Neural cell (in vitro differentiated cells): ENCODE data around the gene CLDN20. TPM values are rescaled to one million over a fixed set of nuclear protein-coding genes. Genes with fewer than 3 reads are reported as not detected.

Experiments used
- H2AFZ ChIP-seq: fragments of 200-600, 300-800 bp; sonication (generic), shearing (Covaris generic); 2 replicates; pipeline ENCODE4 v1.6.0; 2014; ENCODE audit warnings: low read depth, mild to moderate bottlenecking, antibody characterized with exemption, low read length, moderate library complexity
- H3F3A ChIP-seq: fragments of 200-600 bp; shearing (Covaris generic); 2 replicates; pipeline ENCODE4 v1.6.1; 2016; ENCODE audit warnings: mild to moderate bottlenecking, moderate library complexity, mixed read lengths, antibody characterized with exemption, low read length; ENCODE audit not compliant: insufficient read depth, poor library complexity, severe bottlenecking
- H3K27ac ChIP-seq: fragments of 200-600, 300-800 bp; sonication (generic), shearing (Covaris generic); 2 replicates; pipeline ENCODE4 v1.5.1; 2014; ENCODE audit warnings: mild to moderate bottlenecking, low read length, moderate library complexity
- H3K27me3 ChIP-seq: fragments of 300-800, 200-600 bp; sonication (generic), shearing (Covaris generic); 2 replicates; pipeline ENCODE4 v1.6.0; 2014; ENCODE audit warnings: mild to moderate bottlenecking, low read depth, low read length, moderate library complexity; ENCODE audit not compliant: insufficient read depth
- H3K36me3 ChIP-seq: fragments of 300-800, 200-600 bp; sonication (generic), shearing (Covaris generic); 2 replicates; pipeline ENCODE4 v1.5.1; 2014; ENCODE audit warnings: mild to moderate bottlenecking, antibody characterized with exemption, low read length, moderate library complexity; ENCODE audit not compliant: insufficient read depth
- H3K4me2 ChIP-seq: fragments of 300-800, 200-600 bp; sonication (generic), shearing (Covaris generic); 2 replicates; pipeline ENCODE4 v1.6.0; 2014; ENCODE audit warnings: mild to moderate bottlenecking, low read length
- H3K4me3 ChIP-seq: fragments of 300-800, 200-600 bp; sonication (generic), shearing (Covaris generic); 2 replicates; pipeline ENCODE4 v1.5.1; 2014; ENCODE audit warnings: mild to moderate bottlenecking, low read length, moderate library complexity
- H3K79me2 ChIP-seq: fragments of 200-600 bp; shearing (Covaris generic); replicated peaks from 2 replicates; pipeline ENCODE4 v1.6.0; 2014; ENCODE audit warnings: mild to moderate bottlenecking, low read length, moderate library complexity; ENCODE audit not compliant: insufficient read depth
- H3K9ac ChIP-seq: fragments of 300-800, 200-600 bp; sonication (generic), shearing (Covaris generic); 2 replicates; pipeline ENCODE4 v1.6.1; 2016; ENCODE audit warnings: mild to moderate bottlenecking, low read length, mixed read lengths
- H3K9me2 ChIP-seq: fragments of 200-600 bp; shearing (Covaris generic); 2 replicates; pipeline ENCODE4 v1.6.1; 2016; ENCODE audit warnings: mild to moderate bottlenecking, low read length, mixed read lengths; ENCODE audit not compliant: insufficient read depth
- H3K9me3 ChIP-seq: fragments of 200-600, 300-800 bp; sonication (generic), shearing (Covaris generic); 2 replicates; pipeline ENCODE4 v1.6.1; 2016; ENCODE audit warnings: mild to moderate bottlenecking, mixed run types, low read length, moderate library complexity, mixed read lengths
- H4K20me1 ChIP-seq: fragments of 200-600 bp; shearing (Covaris generic); 2 replicates; pipeline ENCODE4 v1.6.1; 2016; ENCODE audit warnings: mild to moderate bottlenecking, mixed run types; ENCODE audit not compliant: insufficient read depth
- EP300 ChIP-seq: fragments of 450-650 bp; conservative IDR thresholded peaks from 2 replicates; pipeline ENCODE4 v1.6.1; 2014; ENCODE audit warnings: antibody characterized with exemption, mild to moderate bottlenecking, moderate library complexity; ENCODE audit not compliant: poor library complexity, severe bottlenecking
- EZH2 ChIP-seq: fragments of 200-600, 300-800 bp; shearing (Covaris generic), sonication (generic); IDR thresholded peaks from 2 replicates; pipeline ENCODE4 v1.6.1; 2014; ENCODE audit warnings: antibody characterized with exemption, low read length, borderline replicate concordance, mild to moderate bottlenecking; ENCODE audit not compliant: insufficient read depth, poor library complexity, severe bottlenecking
- MXI1 ChIP-seq: fragments of 450-650 bp; conservative IDR thresholded peaks from 2 replicates; pipeline ENCODE4 v1.6.1; 2014; ENCODE audit warnings: antibody characterized with exemption, mild to moderate bottlenecking; ENCODE audit not compliant: poor library complexity, severe bottlenecking
- POLR2AphosphoS5 ChIP-seq: IDR thresholded peaks from 2 replicates; pipeline ENCODE4 v1.6.1; 2012
- RAD21 ChIP-seq: fragments of 450-650 bp; conservative IDR thresholded peaks from 2 replicates; pipeline ENCODE4 v1.6.1; 2014; ENCODE audit warnings: antibody characterized with exemption, mild to moderate bottlenecking, moderate library complexity
- SMC3 ChIP-seq: fragments of 450-650 bp; conservative IDR thresholded peaks from 2 replicates; pipeline ENCODE4 v1.6.1; 2014; ENCODE audit warnings: antibody characterized with exemption, mild to moderate bottlenecking, moderate library complexity; ENCODE audit not compliant: poor library complexity
- TAF1 ChIP-seq: IDR thresholded peaks from 2 replicates; pipeline ENCODE4 v1.6.1; 2012; ENCODE audit warnings: low read depth
- polyA plus RNA-seq: library from polyadenylated mRNA; depleted of rRNA; stranded (reverse); fragments of >200 nt; gene quantifications from 2 replicates; pipeline ENCODE4 v1.2.3, GENCODE V29; 2014
- TF ChIP-seq, protein P1 (sequence below): IDR thresholded peaks from 2 replicates; pipeline ENCODE4 v1.6.1; 2012; ENCODE audit warnings: borderline replicate concordance
- TF ChIP-seq, protein P2 (sequence below): fragments of 450-650 bp; IDR thresholded peaks from 2 replicates; pipeline ENCODE4 v1.5.1; 2014; ENCODE audit warnings: antibody characterized with exemption, mild to moderate bottlenecking, moderate library complexity; ENCODE audit not compliant: poor library complexity, severe bottlenecking

The CLDN20 gene
- polyA plus RNA-seq, 1 donor from 2014 or later = not detected

GRCh38 chr6:155306958-155307357, 43.1 kb downstream of the CLDN20 start:
- no peaks in the 10 kb centered on the region for H4K20me1 ChIP-seq
- no peak overlapping the region for H2AFZ ChIP-seq
- TF ChIP-seq POLR2AphosphoS5 (no peak), EZH2 (no peak), EP300 (no peak), SMC3 (no peak), RAD21 (no peak), TAF1 (no peak), MXI1 (no peak)
- TF ChIP-seq, protein P1, sequence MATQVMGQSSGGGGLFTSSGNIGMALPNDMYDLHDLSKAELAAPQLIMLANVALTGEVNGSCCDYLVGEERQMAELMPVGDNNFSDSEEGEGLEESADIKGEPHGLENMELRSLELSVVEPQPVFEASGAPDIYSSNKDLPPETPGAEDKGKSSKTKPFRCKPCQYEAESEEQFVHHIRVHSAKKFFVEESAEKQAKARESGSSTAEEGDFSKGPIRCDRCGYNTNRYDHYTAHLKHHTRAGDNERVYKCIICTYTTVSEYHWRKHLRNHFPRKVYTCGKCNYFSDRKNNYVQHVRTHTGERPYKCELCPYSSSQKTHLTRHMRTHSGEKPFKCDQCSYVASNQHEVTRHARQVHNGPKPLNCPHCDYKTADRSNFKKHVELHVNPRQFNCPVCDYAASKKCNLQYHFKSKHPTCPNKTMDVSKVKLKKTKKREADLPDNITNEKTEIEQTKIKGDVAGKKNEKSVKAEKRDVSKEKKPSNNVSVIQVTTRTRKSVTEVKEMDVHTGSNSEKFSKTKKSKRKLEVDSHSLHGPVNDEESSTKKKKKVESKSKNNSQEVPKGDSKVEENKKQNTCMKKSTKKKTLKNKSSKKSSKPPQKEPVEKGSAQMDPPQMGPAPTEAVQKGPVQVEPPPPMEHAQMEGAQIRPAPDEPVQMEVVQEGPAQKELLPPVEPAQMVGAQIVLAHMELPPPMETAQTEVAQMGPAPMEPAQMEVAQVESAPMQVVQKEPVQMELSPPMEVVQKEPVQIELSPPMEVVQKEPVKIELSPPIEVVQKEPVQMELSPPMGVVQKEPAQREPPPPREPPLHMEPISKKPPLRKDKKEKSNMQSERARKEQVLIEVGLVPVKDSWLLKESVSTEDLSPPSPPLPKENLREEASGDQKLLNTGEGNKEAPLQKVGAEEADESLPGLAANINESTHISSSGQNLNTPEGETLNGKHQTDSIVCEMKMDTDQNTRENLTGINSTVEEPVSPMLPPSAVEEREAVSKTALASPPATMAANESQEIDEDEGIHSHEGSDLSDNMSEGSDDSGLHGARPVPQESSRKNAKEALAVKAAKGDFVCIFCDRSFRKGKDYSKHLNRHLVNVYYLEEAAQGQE = no peak
- TF ChIP-seq, protein P2, sequence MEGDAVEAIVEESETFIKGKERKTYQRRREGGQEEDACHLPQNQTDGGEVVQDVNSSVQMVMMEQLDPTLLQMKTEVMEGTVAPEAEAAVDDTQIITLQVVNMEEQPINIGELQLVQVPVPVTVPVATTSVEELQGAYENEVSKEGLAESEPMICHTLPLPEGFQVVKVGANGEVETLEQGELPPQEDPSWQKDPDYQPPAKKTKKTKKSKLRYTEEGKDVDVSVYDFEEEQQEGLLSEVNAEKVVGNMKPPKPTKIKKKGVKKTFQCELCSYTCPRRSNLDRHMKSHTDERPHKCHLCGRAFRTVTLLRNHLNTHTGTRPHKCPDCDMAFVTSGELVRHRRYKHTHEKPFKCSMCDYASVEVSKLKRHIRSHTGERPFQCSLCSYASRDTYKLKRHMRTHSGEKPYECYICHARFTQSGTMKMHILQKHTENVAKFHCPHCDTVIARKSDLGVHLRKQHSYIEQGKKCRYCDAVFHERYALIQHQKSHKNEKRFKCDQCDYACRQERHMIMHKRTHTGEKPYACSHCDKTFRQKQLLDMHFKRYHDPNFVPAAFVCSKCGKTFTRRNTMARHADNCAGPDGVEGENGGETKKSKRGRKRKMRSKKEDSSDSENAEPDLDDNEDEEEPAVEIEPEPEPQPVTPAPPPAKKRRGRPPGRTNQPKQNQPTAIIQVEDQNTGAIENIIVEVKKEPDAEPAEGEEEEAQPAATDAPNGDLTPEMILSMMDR = no peak
- H3F3A ChIP-seq = no peaks in the 10 kb centered on the region
- no peaks in the 10 kb centered on the region for H3K27me3 ChIP-seq
- no peak overlapping the region for H3K9ac ChIP-seq
- H3K4me3 ChIP-seq = no peak overlapping the region
- no peaks in the 10 kb centered on the region for H3K79me2 ChIP-seq
- no peaks in the 10 kb centered on the region for H3K36me3 ChIP-seq
- no peaks in the 10 kb centered on the region for H3K9me3 ChIP-seq
- H3K4me2 ChIP-seq = no peak overlapping the region
- H3K27ac ChIP-seq = no peak overlapping the region
- no peaks in the 10 kb centered on the region for H3K9me2 ChIP-seq

DNA sequence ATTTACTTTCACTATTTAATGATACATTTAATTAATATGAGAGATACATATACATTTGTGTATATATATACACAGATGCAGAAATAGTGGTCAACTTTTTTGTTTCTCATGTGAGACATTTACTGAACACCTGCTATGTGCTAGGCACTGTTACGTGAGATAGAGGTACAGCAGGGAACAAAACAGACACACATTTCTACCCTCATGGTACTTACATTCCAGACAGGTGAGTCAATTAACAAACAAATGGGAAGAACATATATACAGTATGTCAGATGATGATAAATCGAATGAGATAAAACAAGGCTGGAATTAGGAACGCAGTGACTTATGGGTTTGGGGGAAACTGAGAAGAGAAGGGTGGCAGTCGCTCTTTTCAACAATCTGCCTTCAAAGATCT, 45.3 kb downstream of the CLDN20 start:
- Histone ChIP-seq H3K9me3 (no peaks in the 10 kb centered on the region), H3K79me2 (peaks cover 7% of the 10 kb centered on the region), H3K27me3 (no peaks in the 10 kb centered on the region), H3K36me3 (no peaks in the 10 kb centered on the region), H3K4me3 (no peak overlapping the region), H3K9ac (no peak overlapping the region), H3F3A (no peaks in the 10 kb centered on the region), H4K20me1 (no peaks in the 10 kb centered on the region), H3K27ac (no peak overlapping the region), H3K4me2 (no peak overlapping the region), H2AFZ (no peak overlapping the region), H3K9me2 (no peaks in the 10 kb centered on the region)
- TF ChIP-seq TAF1 = no peak
- no peak for TF ChIP-seq EZH2
- no peak for TF ChIP-seq MXI1
- TF ChIP-seq, protein P1 = no peak
- no peak for TF ChIP-seq SMC3
- no peak for TF ChIP-seq EP300
- no peak for TF ChIP-seq RAD21
- TF ChIP-seq POLR2AphosphoS5 = no peak
- TF ChIP-seq, protein P2 = no peak
